ENCODE results near the gene SCPEP1.
"Not testable (repeated sequence)": the region's sequence is repeated elsewhere in the genome, so short reads cannot be mapped to it uniquely, and the experiment has no call there.

- TF ChIP-seq POLR2A (IDR thresholded peaks at IDR 0.05); CTCF (IDR thresholded peaks at IDR 0.05); EP300 (IDR thresholded peaks at IDR 0.05; ENCODE audit: low read depth): not testable (repeated sequence)
Measured at GRCh38 chr17:56938206-56938605, 39.7 kb upstream of the SCPEP1 start.

All from transverse colon (tissue), 3 donors.